ENCODE measurements around the gene OR8A1. TPM values are rescaled to one million over a fixed set of nuclear protein-coding genes. Genes with fewer than 3 reads are reported as not detected.

Gene OR8A1
- polyA plus RNA-seq, 1 experiment = not detected

DNA sequence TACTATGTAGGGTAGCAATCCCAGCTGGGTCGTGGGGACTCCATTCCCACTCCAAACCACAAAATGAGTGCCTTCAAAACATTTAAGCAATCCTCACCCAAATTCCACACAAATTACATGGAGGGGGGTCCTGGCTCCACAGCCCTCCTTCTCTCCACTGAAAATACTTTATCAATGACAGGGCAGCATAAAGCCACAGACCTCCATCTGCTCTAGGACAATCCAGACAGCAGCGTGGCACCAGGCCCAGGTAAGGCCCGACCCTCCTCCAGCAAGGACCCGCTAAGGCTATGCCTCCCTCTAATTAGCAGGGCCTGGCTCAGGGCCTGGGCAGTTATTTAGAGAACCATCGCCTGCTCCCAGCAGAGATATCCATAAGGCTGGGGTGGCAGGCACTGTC, 41.3 kb downstream of the OR8A1 start, which contains the start of gene PANX3:
PANX3 (plus strand) TSS at position 365 of the 400 bp plus-strand sequence. CDS start 129 bp downstream, outside the sequence.
- CTCF ChIA-PET = interaction anchor here (0.8 kb wide), 2 partner anchors 26 to 200 kb away, joined by 3 to 7 read pairs; no protein-coding TSS in a partner anchor
- Histone ChIP-seq H3K27me3 (ENCODE audit: control insufficient read depth, insufficient read depth, low read length) (no peaks in the 10 kb centered on the region), H3K36me3 (ENCODE audit: control insufficient read depth, insufficient read depth, low read length) (no peaks in the 10 kb centered on the region), H3K4me3 (ENCODE audit: low read depth, low read length) (no peak within 1 kb of the TSS)
- DNase-seq (ENCODE audit: low read depth) = no peak
- no peak for TF ChIP-seq CTCF (IDR thresholded peaks at IDR 0.05; ENCODE audit: insufficient read depth, low read depth, low read length)
- POLR2A ChIA-PET = no interaction called here

- no peak for TF ChIP-seq CTCF (IDR thresholded peaks at IDR 0.05; ENCODE audit: insufficient read depth, low read depth, low read length)
- Histone ChIP-seq H3K27me3 (ENCODE audit: control insufficient read depth, insufficient read depth, low read length) (no peaks in the 10 kb centered on the region), H3K4me3 (ENCODE audit: low read depth, low read length) (no peak overlapping the region), H3K36me3 (ENCODE audit: control insufficient read depth, insufficient read depth, low read length) (no peaks in the 10 kb centered on the region)
- ChIA-PET POLR2A (no interaction called here), CTCF (no interaction called here)
- no peak for DNase-seq (ENCODE audit: low read depth)
These were observed 42.2 kb downstream of the OR8A1 start for GRCh38 chr11:124612045-124612444.

GRCh38 chr11:124612567-124613246, 42.9 kb downstream of the OR8A1 start:
- H3K4me3 ChIP-seq (ENCODE audit: low read depth, low read length) = no peak overlapping the region
- no peak for TF ChIP-seq CTCF (IDR thresholded peaks at IDR 0.05; ENCODE audit: insufficient read depth, low read depth, low read length)
- ChIA-PET CTCF (interaction anchor here (0.8 to 1.3 kb wide), 2 partner anchors 27 to 253 kb away, joined by 3 read pairs; no protein-coding TSS in a partner anchor), POLR2A (no interaction called here)
- no peaks in the 10 kb centered on the region for H3K36me3 ChIP-seq (ENCODE audit: control insufficient read depth, insufficient read depth, low read length)
- no peaks in the 10 kb centered on the region for H3K27me3 ChIP-seq (ENCODE audit: control insufficient read depth, insufficient read depth, low read length)
- no peak for DNase-seq (ENCODE audit: low read depth)

DNA sequence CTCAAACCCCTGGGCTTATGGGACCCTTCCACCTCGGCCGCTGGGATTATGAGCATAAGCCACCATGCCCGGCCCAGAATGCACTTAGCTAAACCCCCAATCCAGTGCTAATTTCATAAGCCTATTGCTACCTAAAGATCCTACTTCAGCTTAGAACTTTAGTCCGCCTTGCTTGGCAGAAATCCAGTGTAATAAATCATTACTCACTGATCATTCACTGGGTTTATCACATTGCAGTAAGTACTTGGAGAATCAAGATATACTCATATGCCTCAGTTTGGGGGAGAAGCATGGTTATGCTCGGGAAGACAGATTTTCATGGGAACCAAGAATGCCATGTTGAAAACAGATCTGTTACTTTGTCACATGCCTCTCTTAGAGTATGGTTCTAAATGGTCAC, 49.1 kb downstream of the OR8A1 start:
- peaks cover 5% of the 10 kb centered on the region; the same call in 1 of the 2 replicates for H3K27me3 ChIP-seq (ENCODE audit: control insufficient read depth, insufficient read depth, low read length)
- DNase-seq (ENCODE audit: low read depth) = no peak
- ChIA-PET POLR2A (no interaction called here), CTCF (no interaction called here)
- no peak for TF ChIP-seq CTCF (IDR thresholded peaks at IDR 0.05; ENCODE audit: insufficient read depth, low read depth, low read length)
- no peak overlapping the region for H3K4me3 ChIP-seq (ENCODE audit: low read depth, low read length)
- H3K36me3 ChIP-seq (ENCODE audit: control insufficient read depth, insufficient read depth, low read length) = no peaks in the 10 kb centered on the region

Small RNA genes within 50 kb of the gene (small RNA-seq; reads per million reads assigned to genes)
- not detected for gene OR8A3P (ENCODE audit: insufficient read length, low read depth, low replicate concordance)

Other genes starting within 250 kb of the OR8A1 start
- gene OR8D2, start 249.8 kb upstream of the OR8A1 start, polyA plus RNA-seq (2011; rRNA removed) = not detected in 2 replicates
- gene OR8B2, start 185.5 kb upstream of the OR8A1 start, polyA plus RNA-seq (2011; rRNA removed) = not detected in 2 replicates
- gene OR8B3, start 171.0 kb upstream of the OR8A1 start, polyA plus RNA-seq (2011; rRNA removed) = not detected in 2 replicates
- not detected in 2 replicates for gene OR8B4, start 145.1 kb upstream of the OR8A1 start, polyA plus RNA-seq (2011; rRNA removed)
- not detected in 2 replicates for gene OR8B8, start 124.3 kb upstream of the OR8A1 start, polyA plus RNA-seq (2011; rRNA removed)
- gene OR8B12, start 26.3 kb upstream of the OR8A1 start, polyA plus RNA-seq (2011; rRNA removed) = not detected in 2 replicates
- not detected in 2 replicates for gene PANX3, start 41.4 kb downstream of the OR8A1 start, polyA plus RNA-seq (2011; rRNA removed)
- 40.8 and 42.5 TPM in 2 replicates for gene TBRG1, start 52.9 kb downstream of the OR8A1 start, polyA plus RNA-seq (2011; rRNA removed)
- 42.1 and 43.8 TPM in 2 replicates for gene SIAE, start 103.7 kb downstream of the OR8A1 start, polyA plus RNA-seq (2011; rRNA removed)
- 2.9 and 12.1 TPM in 2 replicates for gene SPA17, start 103.9 kb downstream of the OR8A1 start, polyA plus RNA-seq (2011; rRNA removed)
- gene NRGN, start 169.9 kb downstream of the OR8A1 start, polyA plus RNA-seq (2011; rRNA removed) = 0.98 and 1.6 TPM in 2 replicates
- not detected in 2 replicates for gene VSIG2, start 182.3 kb downstream of the OR8A1 start, polyA plus RNA-seq (2011; rRNA removed)
- 0.17 and 0.18 TPM in 2 replicates for gene ESAM, start 192.3 kb downstream of the OR8A1 start, polyA plus RNA-seq (2011; rRNA removed)
- 3.4 and 5.7 TPM in 2 replicates for gene MSANTD2, start 230.4 kb downstream of the OR8A1 start, polyA plus RNA-seq (2011; rRNA removed)